Neural progenitor cell (in vitro differentiated cells): ENCODE measurements around the gene SLC18A3. TPM values are rescaled to one million over a fixed set of nuclear protein-coding genes. Genes with fewer than 3 reads are reported as not detected.
A peak's percentile ranks its signal among the peaks of the same experiment; 100 is the strongest.

ENCODE experiments used
- DNase-seq: peaks from one replicate; pipeline ENCODE4 v3.0.0-alpha.2; 2016; ENCODE audit warnings: low spot score
- H2AFZ ChIP-seq: fragments of 200-600 bp; sonication (generic); replicated peaks from 2 replicates; pipeline ENCODE4 v1.6.1; 2016; ENCODE audit warnings: antibody characterized with exemption
- H3F3A ChIP-seq: fragments of 200-600 bp; sonication (generic); 2 replicates; pipeline ENCODE4 v1.6.1; 2016; ENCODE audit warnings: antibody characterized with exemption, low read depth
- H3K27ac ChIP-seq: fragments of 200-600 bp; sonication (generic); 2 replicates; pipeline ENCODE4 v1.5.1; 2016; ENCODE audit warnings: mild to moderate bottlenecking
- H3K27me3 ChIP-seq: fragments of 200-600 bp; sonication (generic); 2 replicates; pipeline ENCODE4 v1.6.1; 2016; ENCODE audit warnings: mild to moderate bottlenecking, moderate library complexity
- H3K36me3 ChIP-seq: fragments of 200-600 bp; sonication (generic); 2 replicates; pipeline ENCODE4 v1.5.1; 2016
- H3K4me1 ChIP-seq: fragments of 200-600 bp; sonication (generic); 2 replicates; pipeline ENCODE4 v1.6.1; 2016; ENCODE audit warnings: mixed run types
- H3K4me2 ChIP-seq: fragments of 200-600 bp; sonication (generic); 2 replicates; pipeline ENCODE4 v1.6.1; 2016
- H3K4me3 ChIP-seq: fragments of 200-600 bp; sonication (generic); 2 replicates; pipeline ENCODE4 v1.5.1; 2016
- H3K79me2 ChIP-seq: fragments of 200-600 bp; sonication (generic); 2 replicates; pipeline ENCODE4 v1.6.1; 2016; ENCODE audit warnings: low read depth
- H3K9ac ChIP-seq: fragments of 200-600 bp; sonication (generic); 2 replicates; pipeline ENCODE4 v1.6.1; 2016
- H3K9me3 ChIP-seq: fragments of 200-600 bp; sonication (generic); 2 replicates; pipeline ENCODE4 v1.5.1; 2016; ENCODE audit warnings: low read depth
- H4K20me1 ChIP-seq: fragments of 200-600 bp; sonication (generic); 2 replicates; pipeline ENCODE4 v1.6.1; 2016; ENCODE audit warnings: low read depth
- H3K27ac Mint-ChIP-seq: 3 replicates; pipeline ENCODE4 v1.8.0; 2021; ENCODE audit warnings: mixed read lengths
- H3K27me3 Mint-ChIP-seq: 2 replicates; pipeline ENCODE4 v1.8.0; 2022; ENCODE audit warnings: low read depth, mild to moderate bottlenecking, inconsistent platforms, moderate library complexity, mixed read lengths; ENCODE audit not compliant: insufficient read depth
- H3K36me3 Mint-ChIP-seq: 3 replicates; pipeline ENCODE4 v1.8.0; 2021; ENCODE audit warnings: mixed read lengths
- H3K4me1 Mint-ChIP-seq: 3 replicates; pipeline ENCODE4 v1.8.0; 2021; ENCODE audit warnings: mixed read lengths
- H3K4me3 Mint-ChIP-seq: 3 replicates; pipeline ENCODE4 v1.8.0; 2021; ENCODE audit warnings: mild to moderate bottlenecking, moderate library complexity, mixed read lengths
- H3K9me3 Mint-ChIP-seq: 3 replicates; pipeline ENCODE4 v1.8.0; 2020; ENCODE audit warnings: mixed read lengths
- EZH2 ChIP-seq: fragments of 200-600 bp; sonication (generic); IDR thresholded peaks from 2 replicates; pipeline ENCODE4 v1.6.1; 2017; ENCODE audit warnings: antibody characterized with exemption, mild to moderate bottlenecking, moderate library complexity
- EZH2phosphoT487 ChIP-seq: fragments of 200-600 bp; sonication (generic); IDR thresholded peaks from 2 replicates; pipeline ENCODE4 v1.6.1; 2017; ENCODE audit warnings: antibody characterized with exemption
- total RNA-seq: library from RNA; depleted of rRNA; stranded (reverse); fragments of >200 nt; gene quantifications from 2 replicates; pipeline ENCODE4 v1.2.3, GENCODE V29; 2015; ENCODE audit warnings: low replicate concordance
- TF ChIP-seq, protein P1 (sequence below): fragments of 200-600 bp; sonication (generic); IDR thresholded peaks from 2 replicates; pipeline ENCODE4 v1.5.1; 2017; ENCODE audit warnings: antibody characterized with exemption, mild to moderate bottlenecking

SLC18A3 gene
- total RNA-seq, 1 donor from 2014 or later = not detected

DNA sequence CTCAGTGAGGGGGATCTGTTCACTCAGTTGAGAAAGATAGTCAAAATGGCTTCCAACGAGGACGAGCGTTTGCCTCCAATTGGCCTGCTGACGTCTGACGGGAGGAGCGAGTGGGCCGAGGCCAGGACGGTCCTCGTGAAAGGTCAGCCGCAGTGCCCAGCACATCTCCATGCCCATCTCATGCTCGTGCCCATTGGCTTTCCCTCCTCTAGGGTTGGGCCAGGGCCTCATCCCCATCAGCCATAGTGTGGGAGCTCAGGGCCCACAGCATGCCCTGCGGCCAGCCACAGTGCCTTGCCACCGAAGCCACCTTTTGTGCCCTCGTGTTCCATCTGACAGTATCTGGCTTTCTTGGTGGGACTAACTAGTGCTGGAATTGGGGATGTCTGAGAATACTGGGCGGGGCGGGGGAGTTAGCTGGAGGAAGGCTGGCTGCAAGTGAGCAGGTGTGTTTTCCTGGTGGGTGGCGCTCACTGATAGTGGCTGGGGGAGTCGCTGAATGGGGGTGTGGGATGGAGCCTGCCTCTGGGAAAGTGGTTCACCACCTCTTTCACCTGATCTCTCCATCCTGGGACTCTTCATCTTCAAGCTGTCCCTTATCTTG lies 17.6 kb downstream of the SLC18A3 start:
- no peaks in the 10 kb centered on the region for H3F3A ChIP-seq
- Mint-ChIP-seq H3K36me3 (no peaks in the 10 kb centered on the region), H3K27ac (no peak overlapping the region), H3K27me3 (peaks cover 18% of the 10 kb centered on the region), H3K4me3 (no peak overlapping the region), H3K9me3 (no peaks in the 10 kb centered on the region), H3K4me1 (no peaks in the 10 kb centered on the region)
- no peak overlapping the region for H3K4me2 ChIP-seq
- H3K9ac ChIP-seq = no peak overlapping the region
- no peaks in the 10 kb centered on the region for H3K4me1 ChIP-seq
- H2AFZ ChIP-seq = no peak overlapping the region
- no peak for DNase-seq
- H3K27ac ChIP-seq = no peak overlapping the region
- no peaks in the 10 kb centered on the region for H4K20me1 ChIP-seq
- no peak overlapping the region for H3K4me3 ChIP-seq
- H3K36me3 ChIP-seq = no peaks in the 10 kb centered on the region
- peaks cover 7% of the 10 kb centered on the region for H3K27me3 ChIP-seq
- no peaks in the 10 kb centered on the region for H3K79me2 ChIP-seq
- no peaks in the 10 kb centered on the region for H3K9me3 ChIP-seq
- TF ChIP-seq EZH2phosphoT487 = no peak
- TF ChIP-seq EZH2 = no peak
- TF ChIP-seq, protein P1, sequence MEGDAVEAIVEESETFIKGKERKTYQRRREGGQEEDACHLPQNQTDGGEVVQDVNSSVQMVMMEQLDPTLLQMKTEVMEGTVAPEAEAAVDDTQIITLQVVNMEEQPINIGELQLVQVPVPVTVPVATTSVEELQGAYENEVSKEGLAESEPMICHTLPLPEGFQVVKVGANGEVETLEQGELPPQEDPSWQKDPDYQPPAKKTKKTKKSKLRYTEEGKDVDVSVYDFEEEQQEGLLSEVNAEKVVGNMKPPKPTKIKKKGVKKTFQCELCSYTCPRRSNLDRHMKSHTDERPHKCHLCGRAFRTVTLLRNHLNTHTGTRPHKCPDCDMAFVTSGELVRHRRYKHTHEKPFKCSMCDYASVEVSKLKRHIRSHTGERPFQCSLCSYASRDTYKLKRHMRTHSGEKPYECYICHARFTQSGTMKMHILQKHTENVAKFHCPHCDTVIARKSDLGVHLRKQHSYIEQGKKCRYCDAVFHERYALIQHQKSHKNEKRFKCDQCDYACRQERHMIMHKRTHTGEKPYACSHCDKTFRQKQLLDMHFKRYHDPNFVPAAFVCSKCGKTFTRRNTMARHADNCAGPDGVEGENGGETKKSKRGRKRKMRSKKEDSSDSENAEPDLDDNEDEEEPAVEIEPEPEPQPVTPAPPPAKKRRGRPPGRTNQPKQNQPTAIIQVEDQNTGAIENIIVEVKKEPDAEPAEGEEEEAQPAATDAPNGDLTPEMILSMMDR = no peak

DNA sequence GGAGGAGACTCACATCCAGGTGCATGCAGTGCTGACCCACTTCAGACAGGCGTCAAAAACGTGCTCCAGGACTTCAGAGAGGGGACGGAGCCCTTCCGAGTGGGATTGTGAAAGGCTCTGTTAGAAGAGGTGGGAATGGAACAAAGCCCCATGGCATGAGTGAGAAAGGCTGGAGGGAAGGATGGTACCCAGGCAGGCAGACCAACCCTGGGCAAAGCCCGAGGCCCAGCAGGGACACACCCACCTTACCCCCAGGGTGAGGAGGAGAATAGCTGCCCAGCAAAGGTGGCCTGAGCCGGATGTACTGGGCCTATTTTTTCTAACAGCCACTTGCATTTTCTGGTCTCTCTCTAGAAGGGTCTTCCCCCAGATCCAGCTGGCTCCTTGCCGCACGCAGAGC lies 18.5 kb downstream of the SLC18A3 start:
- Mint-ChIP-seq H3K4me3 (no peak overlapping the region), H3K36me3 (no peaks in the 10 kb centered on the region), H3K27ac (no peak overlapping the region), H3K4me1 (no peaks in the 10 kb centered on the region), H3K9me3 (no peaks in the 10 kb centered on the region), H3K27me3 (peaks cover 20% of the 10 kb centered on the region)
- H3K79me2 ChIP-seq = no peaks in the 10 kb centered on the region
- TF ChIP-seq, protein P1 = no peak
- no peak for TF ChIP-seq EZH2
- no peak overlapping the region for H3K27ac ChIP-seq
- DNase-seq = no peak
- no peak overlapping the region for H3K4me3 ChIP-seq
- no peaks in the 10 kb centered on the region for H4K20me1 ChIP-seq
- H3K4me2 ChIP-seq = no peak overlapping the region
- H3K4me1 ChIP-seq = no peaks in the 10 kb centered on the region
- H2AFZ ChIP-seq = no peak overlapping the region
- no peak overlapping the region for H3K9ac ChIP-seq
- no peaks in the 10 kb centered on the region for H3F3A ChIP-seq
- peaks cover 7% of the 10 kb centered on the region for H3K27me3 ChIP-seq
- no peaks in the 10 kb centered on the region for H3K36me3 ChIP-seq
- H3K9me3 ChIP-seq = no peaks in the 10 kb centered on the region

DNA sequence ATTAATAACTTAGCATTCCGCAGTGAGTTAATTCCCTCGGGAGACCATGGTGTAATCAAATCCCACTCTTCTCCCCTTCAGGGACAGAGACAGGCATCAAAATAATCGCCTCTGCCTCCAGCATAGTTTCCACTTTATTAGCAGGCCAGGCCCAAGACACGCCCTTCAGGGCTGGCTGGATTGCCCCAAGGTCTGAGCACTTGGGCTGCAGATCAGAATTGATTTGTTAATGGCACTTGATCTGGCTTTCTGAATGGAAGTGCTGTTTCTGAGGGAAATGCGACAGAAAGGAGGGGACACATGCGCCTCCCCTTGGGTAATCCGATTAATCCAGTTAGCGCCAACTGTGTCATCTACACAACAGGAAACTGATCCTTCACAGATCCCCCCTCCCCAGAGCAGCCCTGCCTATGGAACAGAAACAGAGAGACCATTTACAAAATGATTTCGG lies 19.3 kb downstream of the SLC18A3 start:
- Histone ChIP-seq H3K4me3 (no peak overlapping the region), H4K20me1 (no peaks in the 10 kb centered on the region), H3K4me2 (no peak overlapping the region), H3K36me3 (no peaks in the 10 kb centered on the region), H3K4me1 (no peaks in the 10 kb centered on the region), H3K79me2 (no peaks in the 10 kb centered on the region), H3F3A (no peaks in the 10 kb centered on the region), H2AFZ (no peak overlapping the region), H3K27me3 (peaks cover 7% of the 10 kb centered on the region), H3K27ac (no peak overlapping the region), H3K9me3 (no peaks in the 10 kb centered on the region), H3K9ac (no peak overlapping the region)
- TF ChIP-seq, protein P1 = no peak
- TF ChIP-seq EZH2 (no peak), EZH2phosphoT487 (no peak)
- Mint-ChIP-seq H3K4me1 (no peaks in the 10 kb centered on the region), H3K27me3 (peaks cover 22% of the 10 kb centered on the region), H3K4me3 (no peak overlapping the region), H3K27ac (no peak overlapping the region), H3K9me3 (no peaks in the 10 kb centered on the region), H3K36me3 (no peaks in the 10 kb centered on the region)
- peak; percentile 40 for DNase-seq
